ENCODE results near the gene EPB41L4B.

Gene EPB41L4B

DNA sequence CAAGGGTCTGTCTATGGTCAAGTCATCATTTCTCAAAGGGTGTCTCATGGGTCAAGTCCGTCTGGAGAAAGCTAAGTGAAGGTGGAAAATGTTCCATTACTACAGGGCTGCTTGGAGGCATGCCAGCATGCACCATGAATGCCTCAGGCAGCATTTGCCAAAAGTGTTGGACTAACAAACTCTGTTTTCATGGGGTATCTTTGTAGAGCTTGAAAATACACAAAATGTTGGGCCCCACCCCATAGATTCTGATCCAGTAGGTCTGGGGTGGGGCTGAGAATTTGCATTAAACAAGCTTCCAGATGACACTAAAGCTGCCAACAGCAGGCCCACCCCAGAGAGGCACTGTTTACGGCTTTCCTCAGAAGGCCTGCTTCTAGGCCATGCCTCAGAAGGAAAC lies 78.8 kb downstream of the EPB41L4B start:
- TF ChIP-seq ZFP3 (CRISPR knock-in tag; IDR thresholded peaks at IDR 0.05) (no peak), ZFP30 (CRISPR knock-in tag; IDR thresholded peaks at IDR 0.05) (no peak)
- TF ChIP-seq, protein P1, sequence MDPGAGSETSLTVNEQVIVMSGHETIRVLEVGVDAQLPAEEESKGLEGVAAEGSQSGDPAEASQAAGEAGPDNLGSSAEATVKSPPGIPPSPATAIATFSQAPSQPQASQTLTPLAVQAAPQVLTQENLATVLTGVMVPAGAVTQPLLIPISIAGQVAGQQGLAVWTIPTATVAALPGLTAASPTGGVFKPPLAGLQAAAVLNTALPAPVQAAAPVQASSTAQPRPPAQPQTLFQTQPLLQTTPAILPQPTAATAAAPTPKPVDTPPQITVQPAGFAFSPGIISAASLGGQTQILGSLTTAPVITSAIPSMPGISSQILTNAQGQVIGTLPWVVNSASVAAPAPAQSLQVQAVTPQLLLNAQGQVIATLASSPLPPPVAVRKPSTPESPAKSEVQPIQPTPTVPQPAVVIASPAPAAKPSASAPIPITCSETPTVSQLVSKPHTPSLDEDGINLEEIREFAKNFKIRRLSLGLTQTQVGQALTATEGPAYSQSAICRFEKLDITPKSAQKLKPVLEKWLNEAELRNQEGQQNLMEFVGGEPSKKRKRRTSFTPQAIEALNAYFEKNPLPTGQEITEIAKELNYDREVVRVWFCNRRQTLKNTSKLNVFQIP (CRISPR knock-in tag; IDR thresholded peaks at IDR 0.05; ENCODE audit: borderline replicate concordance, low read depth), result no peak
- TF ChIP-seq, protein P2, sequence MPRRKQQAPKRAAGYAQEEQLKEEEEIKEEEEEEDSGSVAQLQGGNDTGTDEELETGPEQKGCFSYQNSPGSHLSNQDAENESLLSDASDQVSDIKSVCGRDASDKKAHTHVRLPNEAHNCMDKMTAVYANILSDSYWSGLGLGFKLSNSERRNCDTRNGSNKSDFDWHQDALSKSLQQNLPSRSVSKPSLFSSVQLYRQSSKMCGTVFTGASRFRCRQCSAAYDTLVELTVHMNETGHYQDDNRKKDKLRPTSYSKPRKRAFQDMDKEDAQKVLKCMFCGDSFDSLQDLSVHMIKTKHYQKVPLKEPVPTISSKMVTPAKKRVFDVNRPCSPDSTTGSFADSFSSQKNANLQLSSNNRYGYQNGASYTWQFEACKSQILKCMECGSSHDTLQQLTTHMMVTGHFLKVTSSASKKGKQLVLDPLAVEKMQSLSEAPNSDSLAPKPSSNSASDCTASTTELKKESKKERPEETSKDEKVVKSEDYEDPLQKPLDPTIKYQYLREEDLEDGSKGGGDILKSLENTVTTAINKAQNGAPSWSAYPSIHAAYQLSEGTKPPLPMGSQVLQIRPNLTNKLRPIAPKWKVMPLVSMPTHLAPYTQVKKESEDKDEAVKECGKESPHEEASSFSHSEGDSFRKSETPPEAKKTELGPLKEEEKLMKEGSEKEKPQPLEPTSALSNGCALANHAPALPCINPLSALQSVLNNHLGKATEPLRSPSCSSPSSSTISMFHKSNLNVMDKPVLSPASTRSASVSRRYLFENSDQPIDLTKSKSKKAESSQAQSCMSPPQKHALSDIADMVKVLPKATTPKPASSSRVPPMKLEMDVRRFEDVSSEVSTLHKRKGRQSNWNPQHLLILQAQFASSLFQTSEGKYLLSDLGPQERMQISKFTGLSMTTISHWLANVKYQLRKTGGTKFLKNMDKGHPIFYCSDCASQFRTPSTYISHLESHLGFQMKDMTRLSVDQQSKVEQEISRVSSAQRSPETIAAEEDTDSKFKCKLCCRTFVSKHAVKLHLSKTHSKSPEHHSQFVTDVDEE (CRISPR knock-in tag; IDR thresholded peaks at IDR 0.05), result no peak
- no peak for ATAC-seq

DNA sequence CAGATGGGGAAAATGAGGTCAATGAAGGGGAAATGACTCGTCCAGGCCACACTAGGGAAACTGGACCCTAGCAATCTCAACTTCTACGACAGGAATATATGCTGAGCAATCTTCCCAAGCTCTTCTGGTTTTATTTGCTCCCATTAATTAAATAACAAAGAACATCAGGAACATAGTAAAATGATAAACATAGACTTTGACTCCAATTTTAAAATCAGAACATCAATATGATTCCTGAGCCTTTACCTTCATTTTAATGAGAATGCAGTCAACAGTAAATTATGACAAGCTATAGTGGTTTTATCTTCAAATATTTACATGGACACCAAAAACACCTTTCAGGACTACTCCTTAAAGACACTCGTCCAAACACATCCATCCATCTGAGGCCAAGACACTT lies 79.7 kb downstream of the EPB41L4B start:
- no peak for ATAC-seq
- TF ChIP-seq TCF4 (CRISPR knock-in tag; IDR thresholded peaks at IDR 0.05; ENCODE audit: borderline replicate concordance), result no peak
- TF ChIP-seq ZC3H10 (CRISPR knock-in tag; IDR thresholded peaks at IDR 0.05), result no peak
- TF ChIP-seq, protein P3, sequence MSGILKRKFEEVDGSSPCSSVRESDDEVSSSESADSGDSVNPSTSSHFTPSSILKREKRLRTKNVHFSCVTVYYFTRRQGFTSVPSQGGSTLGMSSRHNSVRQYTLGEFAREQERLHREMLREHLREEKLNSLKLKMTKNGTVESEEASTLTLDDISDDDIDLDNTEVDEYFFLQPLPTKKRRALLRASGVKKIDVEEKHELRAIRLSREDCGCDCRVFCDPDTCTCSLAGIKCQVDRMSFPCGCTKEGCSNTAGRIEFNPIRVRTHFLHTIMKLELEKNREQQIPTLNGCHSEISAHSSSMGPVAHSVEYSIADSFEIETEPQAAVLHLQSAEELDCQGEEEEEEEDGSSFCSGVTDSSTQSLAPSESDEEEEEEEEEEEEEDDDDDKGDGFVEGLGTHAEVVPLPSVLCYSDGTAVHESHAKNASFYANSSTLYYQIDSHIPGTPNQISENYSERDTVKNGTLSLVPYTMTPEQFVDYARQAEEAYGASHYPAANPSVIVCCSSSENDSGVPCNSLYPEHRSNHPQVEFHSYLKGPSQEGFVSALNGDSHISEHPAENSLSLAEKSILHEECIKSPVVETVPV (CRISPR knock-in tag; IDR thresholded peaks at IDR 0.05), result no peak
- no peak for TF ChIP-seq GLIS3 (CRISPR knock-in tag; IDR thresholded peaks at IDR 0.05)
- TF ChIP-seq, protein P4, sequence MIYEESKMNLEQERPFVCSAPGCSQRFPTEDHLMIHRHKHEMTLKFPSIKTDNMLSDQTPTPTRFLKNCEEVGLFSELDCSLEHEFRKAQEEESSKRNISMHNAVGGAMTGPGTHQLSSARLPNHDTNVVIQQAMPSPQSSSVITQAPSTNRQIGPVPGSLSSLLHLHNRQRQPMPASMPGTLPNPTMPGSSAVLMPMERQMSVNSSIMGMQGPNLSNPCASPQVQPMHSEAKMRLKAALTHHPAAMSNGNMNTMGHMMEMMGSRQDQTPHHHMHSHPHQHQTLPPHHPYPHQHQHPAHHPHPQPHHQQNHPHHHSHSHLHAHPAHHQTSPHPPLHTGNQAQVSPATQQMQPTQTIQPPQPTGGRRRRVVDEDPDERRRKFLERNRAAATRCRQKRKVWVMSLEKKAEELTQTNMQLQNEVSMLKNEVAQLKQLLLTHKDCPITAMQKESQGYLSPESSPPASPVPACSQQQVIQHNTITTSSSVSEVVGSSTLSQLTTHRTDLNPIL (CRISPR knock-in tag; IDR thresholded peaks at IDR 0.05; ENCODE audit: low read depth), result no peak
- TF ChIP-seq ZFP3 (CRISPR knock-in tag; IDR thresholded peaks at IDR 0.05), result no peak
- no peak for TF ChIP-seq SNAI2 (CRISPR knock-in tag; IDR thresholded peaks at IDR 0.05)
- no peak for TF ChIP-seq ZFP30 (CRISPR knock-in tag; IDR thresholded peaks at IDR 0.05)
- no peak for TF ChIP-seq PPARA (CRISPR knock-in tag; IDR thresholded peaks at IDR 0.05; ENCODE audit: borderline replicate concordance)
- TF ChIP-seq TOX (CRISPR knock-in tag; IDR thresholded peaks at IDR 0.05; ENCODE audit: borderline replicate concordance), result no peak

DNA sequence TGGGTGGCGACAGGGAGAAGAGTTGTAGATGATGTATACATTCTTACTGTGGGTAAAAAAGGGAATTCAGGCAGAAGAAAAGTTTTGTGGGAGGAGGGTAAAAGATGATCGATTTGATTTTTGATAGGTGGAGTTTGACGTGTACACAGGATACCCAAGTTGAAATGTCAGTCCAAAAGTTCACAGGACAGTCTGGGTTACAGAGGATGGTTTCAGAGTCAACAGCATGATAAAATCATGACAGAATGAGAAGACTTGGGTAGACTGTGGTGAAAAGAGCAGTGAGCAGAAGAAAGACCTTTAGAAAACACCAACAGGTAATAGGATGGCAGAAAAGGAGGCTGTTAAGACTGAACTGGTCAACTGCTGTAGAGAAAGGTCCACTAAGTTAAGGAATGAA lies 81.6 kb downstream of the EPB41L4B start:
- no peak for ATAC-seq
- no peak for TF ChIP-seq ZNF70 (CRISPR knock-in tag; IDR thresholded peaks at IDR 0.05)
- TF ChIP-seq, protein P3 (CRISPR knock-in tag; IDR thresholded peaks at IDR 0.05), result no peak
- TF ChIP-seq BACH2 (CRISPR knock-in tag; IDR thresholded peaks at IDR 0.05; ENCODE audit: borderline replicate concordance), result no peak
- TF ChIP-seq ZFP3 (CRISPR knock-in tag; IDR thresholded peaks at IDR 0.05), result no peak
- TF ChIP-seq, protein P5, sequence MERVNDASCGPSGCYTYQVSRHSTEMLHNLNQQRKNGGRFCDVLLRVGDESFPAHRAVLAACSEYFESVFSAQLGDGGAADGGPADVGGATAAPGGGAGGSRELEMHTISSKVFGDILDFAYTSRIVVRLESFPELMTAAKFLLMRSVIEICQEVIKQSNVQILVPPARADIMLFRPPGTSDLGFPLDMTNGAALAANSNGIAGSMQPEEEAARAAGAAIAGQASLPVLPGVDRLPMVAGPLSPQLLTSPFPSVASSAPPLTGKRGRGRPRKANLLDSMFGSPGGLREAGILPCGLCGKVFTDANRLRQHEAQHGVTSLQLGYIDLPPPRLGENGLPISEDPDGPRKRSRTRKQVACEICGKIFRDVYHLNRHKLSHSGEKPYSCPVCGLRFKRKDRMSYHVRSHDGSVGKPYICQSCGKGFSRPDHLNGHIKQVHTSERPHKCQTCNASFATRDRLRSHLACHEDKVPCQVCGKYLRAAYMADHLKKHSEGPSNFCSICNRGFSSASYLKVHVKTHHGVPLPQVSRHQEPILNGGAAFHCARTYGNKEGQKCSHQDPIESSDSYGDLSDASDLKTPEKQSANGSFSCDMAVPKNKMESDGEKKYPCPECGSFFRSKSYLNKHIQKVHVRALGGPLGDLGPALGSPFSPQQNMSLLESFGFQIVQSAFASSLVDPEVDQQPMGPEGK (CRISPR knock-in tag; IDR thresholded peaks at IDR 0.05; ENCODE audit: borderline replicate concordance), result no peak
- no peak for TF ChIP-seq GLIS3 (CRISPR knock-in tag; IDR thresholded peaks at IDR 0.05)

DNA sequence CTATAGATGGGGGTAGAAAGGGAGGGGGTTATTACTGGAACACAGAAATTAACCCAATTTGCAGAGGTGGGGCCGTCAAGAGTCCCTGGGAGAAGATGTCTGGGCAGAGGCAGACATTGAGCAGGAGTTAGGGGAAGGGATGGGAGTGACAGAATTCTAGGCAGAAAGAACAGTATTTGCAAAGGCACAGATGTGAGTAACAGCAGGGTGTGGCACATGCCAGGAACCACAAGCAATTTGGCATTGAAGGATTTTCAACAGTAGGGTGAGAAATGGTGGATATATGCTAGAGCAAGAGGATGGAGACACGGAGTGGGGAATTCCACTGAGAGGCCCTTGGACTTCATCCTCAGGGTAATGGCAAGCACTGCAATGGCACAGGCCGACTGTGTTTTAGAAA lies 82.2 kb downstream of the EPB41L4B start:
- TF ChIP-seq, protein P3 (CRISPR knock-in tag; IDR thresholded peaks at IDR 0.05), result no peak
- TF ChIP-seq TCF4 (CRISPR knock-in tag; IDR thresholded peaks at IDR 0.05; ENCODE audit: borderline replicate concordance) (no peak), GLIS3 (CRISPR knock-in tag; IDR thresholded peaks at IDR 0.05) (no peak), ZNF8 (CRISPR knock-in tag; IDR thresholded peaks at IDR 0.05) (no peak)
- ATAC-seq, result no peak
